CD14-positive monocyte (primary cell): Measurements from ENCODE around the gene SEPTIN6. TPM values are rescaled to one million over a fixed set of nuclear protein-coding genes. Genes with fewer than 3 reads are reported as not detected.

Source experiments
- DNase-seq, 3 donors: peaks; one replicate each; pipeline ENCODE4 v3.0.0-alpha.2; 2011 to 2022
- H2AFZ ChIP-seq: 2 replicates; pipeline ENCODE4 v1.6.0; 2012; ENCODE audit warnings: mild to moderate bottlenecking, low read depth, low read length, inconsistent platforms; ENCODE audit not compliant: insufficient read depth, poor library complexity, severe bottlenecking
- H3K27ac ChIP-seq, 2 donors: 1 replicate in 1 of 2; 2 replicates in 1 of 2; pipeline ENCODE4 v1.5.1; 2012 to 2013; ENCODE audit warnings: low read length in 2 of 2, control low read depth in 1 of 2, inconsistent platforms in 1 of 2, low read depth in 1 of 2, mild to moderate bottlenecking in 1 of 2
- H3K27me3 ChIP-seq, 2 donors: one replicate each; pipeline versions ENCODE4 v1.6.0 to v1.6.1; 2011 to 2013; ENCODE audit warnings: low read length in 2 of 2; ENCODE audit not compliant: control insufficient read depth in 2 of 2, insufficient read depth in 2 of 2
- H3K36me3 ChIP-seq, 2 donors: replicated peaks in 1 of 2; 1 replicate in 1 of 2; 2 replicates in 1 of 2; pipeline versions ENCODE4 v1.5.1 to v1.6.1; 2012 to 2013; ENCODE audit warnings: low read length in 2 of 2, control low read depth in 1 of 2, inconsistent platforms in 1 of 2, mild to moderate bottlenecking in 1 of 2; ENCODE audit not compliant: insufficient read depth in 2 of 2, control insufficient read depth in 1 of 2
- H3K4me1 ChIP-seq, 2 donors: 1 replicate in 1 of 2; 2 replicates in 1 of 2; pipeline versions ENCODE4 v1.5.1 to v1.6.1; 2012 to 2013; ENCODE audit warnings: low read length in 2 of 2, control low read depth in 1 of 2, inconsistent platforms in 1 of 2, mild to moderate bottlenecking in 1 of 2, moderate library complexity in 1 of 2; ENCODE audit not compliant: insufficient read depth in 2 of 2, control insufficient read depth in 1 of 2
- H3K4me2 ChIP-seq: replicated peaks from 2 replicates; pipeline ENCODE3; 2012; ENCODE audit warnings: low read length, moderate library complexity, mild to moderate bottlenecking; ENCODE audit not compliant: poor library complexity, severe bottlenecking; ENCODE audit errors: extremely low read depth
- H3K4me3 ChIP-seq, 3 experiments: fragments of 200-600 bp in 1 of 3; sonication (generic) in 1 of 3; replicated peaks in 1 of 3; 1 replicate in 2 of 3; 2 replicates in 1 of 3; pipeline ENCODE4 v1.5.1; 2011 to 2013; ENCODE audit warnings: low read length in 3 of 3, mild to moderate bottlenecking in 3 of 3, control low read depth in 2 of 3, low read depth in 2 of 3, inconsistent platforms in 1 of 3, moderate library complexity in 1 of 3
- H3K79me2 ChIP-seq: 2 replicates; pipeline ENCODE4 v1.6.0; 2012; ENCODE audit warnings: mild to moderate bottlenecking, control low read depth, inconsistent platforms, low read length, moderate library complexity; ENCODE audit not compliant: insufficient read depth
- H3K9ac ChIP-seq: 2 replicates; pipeline ENCODE4 v1.6.0; 2017; ENCODE audit warnings: low read length, mild to moderate bottlenecking; ENCODE audit not compliant: insufficient read depth, poor library complexity, severe bottlenecking
- H3K9me3 ChIP-seq, 2 donors: replicated peaks in 1 of 2; 1 replicate in 1 of 2; 2 replicates in 1 of 2; pipeline versions ENCODE4 v1.5.1 to v1.6.1; 2012 to 2013; ENCODE audit warnings: low read length in 2 of 2, control low read depth in 1 of 2; ENCODE audit not compliant: control insufficient read depth in 1 of 2, insufficient read depth in 1 of 2
- H4K20me1 ChIP-seq: 2 replicates; pipeline ENCODE4 v1.6.0; 2012; ENCODE audit warnings: mild to moderate bottlenecking, low read length, control low read depth, moderate library complexity; ENCODE audit not compliant: insufficient read depth
- H3K27ac Mint-ChIP-seq, 7 donors: one replicate each; pipeline ENCODE4 v1.8.0; 2020; ENCODE audit warnings: mild to moderate bottlenecking in 7 of 7, mixed read lengths in 7 of 7, moderate library complexity in 6 of 7, inconsistent platforms in 2 of 7
- H3K27me3 Mint-ChIP-seq, 3 donors: one replicate each; pipeline ENCODE4 v1.8.0; 2021 to 2022; ENCODE audit warnings: low read depth in 3 of 3, mild to moderate bottlenecking in 3 of 3, mixed read lengths in 3 of 3, moderate library complexity in 3 of 3, inconsistent platforms in 1 of 3
- H3K36me3 Mint-ChIP-seq, 2 donors: one replicate each; pipeline ENCODE4 v1.8.0; 2020; ENCODE audit warnings: mixed read lengths in 2 of 2, inconsistent platforms in 1 of 2, mild to moderate bottlenecking in 1 of 2
- H3K4me1 Mint-ChIP-seq: one replicate; pipeline ENCODE4 v1.8.0; 2020; ENCODE audit warnings: mild to moderate bottlenecking, mixed read lengths
- H3K4me3 Mint-ChIP-seq, 2 donors: one replicate each; pipeline ENCODE4 v1.8.0; 2020; ENCODE audit warnings: mild to moderate bottlenecking in 2 of 2, mixed read lengths in 2 of 2, moderate library complexity in 1 of 2
- H3K9me3 Mint-ChIP-seq, 7 donors: one replicate each; pipeline ENCODE4 v1.8.0; 2020 to 2022; ENCODE audit warnings: mixed read lengths in 7 of 7, mild to moderate bottlenecking in 6 of 7, moderate library complexity in 6 of 7, inconsistent platforms in 2 of 7
- WGBS: methylation state at CpG from one replicate; pipeline ENCODE4 v1.1.5; 2013; ENCODE audit warnings: missing lambda C conversion rate; ENCODE audit not compliant: insufficient coverage; 5-methylcytosine and 5-hydroxymethylcytosine counted together
- intact Hi-C, 2 donors: fragments of 100-400 bp; cut with micrococcal nuclease; formaldehyde crosslinking; loops; one replicate each; pipeline versions ENCODE4 v1.15.0 to v1.15.1; 2023
- polyA plus RNA-seq, 3 donors: library from polyadenylated mRNA; depleted of rRNA in 1 of 3; unstranded in 2 of 3; stranded (reverse) in 1 of 3; fragments of 300-500 nt in 2 of 3; fragments of >200 nt in 1 of 3; fragmentation: Illumina TruSeq in 2 of 3; gene quantifications; 1 replicate in 2 of 3; 2 replicates in 1 of 3; pipeline ENCODE4 v1.2.3, GENCODE V29; 2012 to 2021
- TF ChIP-seq, protein P1 (sequence below): fragments of 200-600 bp; IDR thresholded peaks from one replicate; pipeline ENCODE4 v1.8.0; 2022; ENCODE audit warnings: antibody characterized with exemption, mild to moderate bottlenecking

The SEPTIN6 gene
- polyA plus RNA-seq, 3 donors = 21.8 to 52.7 (median 31.1) TPM

DNA sequence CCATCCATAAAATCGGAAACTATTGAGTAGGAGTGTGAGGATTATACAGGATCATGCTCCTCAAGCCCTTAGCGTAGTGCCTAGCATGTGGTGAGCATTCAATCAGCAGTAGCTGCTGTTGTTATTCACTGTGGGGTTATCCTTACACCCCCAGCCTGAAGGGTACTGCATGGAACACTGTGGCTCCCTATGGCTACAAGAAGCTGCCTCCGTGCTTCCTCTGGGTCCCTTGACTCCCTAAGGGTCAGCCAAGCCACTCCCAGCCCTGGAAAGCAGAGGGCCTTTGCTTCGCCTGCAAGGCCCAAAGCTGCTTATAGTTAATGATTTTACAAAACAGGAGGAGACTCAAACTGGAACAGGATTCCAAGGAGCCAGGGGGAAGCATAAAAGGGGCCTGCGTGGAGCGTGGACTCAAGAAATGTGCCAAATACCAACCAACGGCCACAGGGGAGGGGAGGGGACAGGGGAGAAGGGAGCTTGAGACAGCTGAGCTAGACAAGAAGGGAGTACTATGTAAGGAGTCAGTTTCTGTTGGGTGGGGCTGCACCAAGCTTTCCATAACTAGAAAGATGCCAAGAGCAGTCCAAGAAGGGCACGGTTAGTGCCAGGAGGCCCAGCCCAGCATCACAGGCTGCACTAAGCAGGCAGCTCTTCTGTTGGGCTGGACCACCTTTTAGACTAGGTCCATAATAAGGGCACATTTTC, 15.9 kb downstream of the SEPTIN6 start:
- Histone ChIP-seq H3K27ac (no peak overlapping the region), H3K9ac (no peak overlapping the region), H3K4me1 (peaks cover 24 to 43% of the 10 kb centered on the region in 2 donors), H3K4me3 (no peak overlapping the region), H3K36me3 (peaks cover 9 to 30% of the 10 kb centered on the region in 2 donors), H3K9me3 (no peaks in the 10 kb centered on the region), H3K79me2 (peaks cover 45% of the 10 kb centered on the region), H2AFZ (no peak overlapping the region), H4K20me1 (no peaks in the 10 kb centered on the region), H3K27me3 (no peaks in the 10 kb centered on the region), H3K4me2 (no peak overlapping the region)
- H3K27me3 Mint-ChIP-seq = peaks cover 0 to 13% (median 0%) of the 10 kb centered on the region in 3 donors
- DNase-seq = no peak
- H3K27ac Mint-ChIP-seq = peak overlapping the region in 3 of 7 donors; percentile 33 to 73 (median 43)
- intact Hi-C loops = no loop called here
- peaks cover 29% of the 10 kb centered on the region for H3K4me1 Mint-ChIP-seq
- peaks cover 16 to 30% of the 10 kb centered on the region in 2 donors for H3K36me3 Mint-ChIP-seq
- no peak overlapping the region for H3K4me3 Mint-ChIP-seq
- peaks cover 0 to 2% (median 0%) of the 10 kb centered on the region in 7 donors for H3K9me3 Mint-ChIP-seq
- TF ChIP-seq, protein P1, sequence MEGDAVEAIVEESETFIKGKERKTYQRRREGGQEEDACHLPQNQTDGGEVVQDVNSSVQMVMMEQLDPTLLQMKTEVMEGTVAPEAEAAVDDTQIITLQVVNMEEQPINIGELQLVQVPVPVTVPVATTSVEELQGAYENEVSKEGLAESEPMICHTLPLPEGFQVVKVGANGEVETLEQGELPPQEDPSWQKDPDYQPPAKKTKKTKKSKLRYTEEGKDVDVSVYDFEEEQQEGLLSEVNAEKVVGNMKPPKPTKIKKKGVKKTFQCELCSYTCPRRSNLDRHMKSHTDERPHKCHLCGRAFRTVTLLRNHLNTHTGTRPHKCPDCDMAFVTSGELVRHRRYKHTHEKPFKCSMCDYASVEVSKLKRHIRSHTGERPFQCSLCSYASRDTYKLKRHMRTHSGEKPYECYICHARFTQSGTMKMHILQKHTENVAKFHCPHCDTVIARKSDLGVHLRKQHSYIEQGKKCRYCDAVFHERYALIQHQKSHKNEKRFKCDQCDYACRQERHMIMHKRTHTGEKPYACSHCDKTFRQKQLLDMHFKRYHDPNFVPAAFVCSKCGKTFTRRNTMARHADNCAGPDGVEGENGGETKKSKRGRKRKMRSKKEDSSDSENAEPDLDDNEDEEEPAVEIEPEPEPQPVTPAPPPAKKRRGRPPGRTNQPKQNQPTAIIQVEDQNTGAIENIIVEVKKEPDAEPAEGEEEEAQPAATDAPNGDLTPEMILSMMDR = no peak
- WGBS = 80% methylated on average over 1 of the region's 8 CpGs

DNA sequence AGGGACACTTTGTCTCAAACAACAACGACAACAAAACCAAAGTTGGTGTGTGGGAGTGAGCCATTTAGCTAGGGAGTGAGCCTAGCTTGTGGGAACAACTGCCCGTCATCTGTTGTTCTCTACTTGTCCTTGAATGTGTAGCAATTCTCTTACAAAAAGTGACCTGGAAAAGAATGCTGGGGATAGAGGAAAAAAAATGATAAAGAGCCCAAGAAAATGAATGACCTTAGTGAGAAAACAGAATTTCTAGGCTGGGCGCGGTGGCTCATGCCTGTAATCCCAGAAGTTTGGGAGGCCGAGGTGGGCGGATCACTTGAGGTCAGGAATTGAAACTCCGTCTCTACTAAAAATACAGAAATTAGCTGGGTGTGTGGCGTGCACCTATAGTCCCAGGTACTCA, 19.6 kb downstream of the SEPTIN6 start:
- peaks cover 5 to 12% of the 10 kb centered on the region in 2 donors for H3K4me1 ChIP-seq
- peak overlapping the region in 1 of 7 donors; percentile 48 for H3K27ac Mint-ChIP-seq

More for the DNA sequence above, 19.6 kb downstream of the SEPTIN6 start:
- TF ChIP-seq, protein P1 = no peak
- Histone ChIP-seq H3K27me3 (no peaks in the 10 kb centered on the region), H3K4me2 (no peak overlapping the region), H2AFZ (no peak overlapping the region), H3K9ac (no peak overlapping the region), H3K4me3 (no peak overlapping the region), H3K9me3 (no peaks in the 10 kb centered on the region), H3K79me2 (peaks cover 28% of the 10 kb centered on the region), H4K20me1 (no peaks in the 10 kb centered on the region), H3K36me3 (peaks cover 9 to 48% of the 10 kb centered on the region in 2 donors), H3K27ac (no peak overlapping the region)
- Mint-ChIP-seq H3K4me3 (no peak overlapping the region), H3K36me3 (peaks cover 24 to 55% of the 10 kb centered on the region in 2 donors), H3K9me3 (peaks cover 0 to 2% (median 0%) of the 10 kb centered on the region in 7 donors), H3K27me3 (peaks cover 0 to 4% (median 0%) of the 10 kb centered on the region in 3 donors), H3K4me1 (peaks cover 7% of the 10 kb centered on the region)
- intact Hi-C loops = no loop called here
- no peak for DNase-seq
- 100% methylated on average over 3 of the region's 8 CpGs for WGBS
